SW 1271 (cell line): Measurements from ENCODE around the gene OR5B12.
"Not testable (repeated sequence)": the region's sequence is repeated elsewhere in the genome, so short reads cannot be mapped to it uniquely, and the experiment has no call there.

Experiments used
- DNase-seq, 2 experiments: peaks; one replicate each; lab custom pipeline; 2025; lab: John Stamatoyannopoulos, UW

The OR5B12 gene

DNA sequence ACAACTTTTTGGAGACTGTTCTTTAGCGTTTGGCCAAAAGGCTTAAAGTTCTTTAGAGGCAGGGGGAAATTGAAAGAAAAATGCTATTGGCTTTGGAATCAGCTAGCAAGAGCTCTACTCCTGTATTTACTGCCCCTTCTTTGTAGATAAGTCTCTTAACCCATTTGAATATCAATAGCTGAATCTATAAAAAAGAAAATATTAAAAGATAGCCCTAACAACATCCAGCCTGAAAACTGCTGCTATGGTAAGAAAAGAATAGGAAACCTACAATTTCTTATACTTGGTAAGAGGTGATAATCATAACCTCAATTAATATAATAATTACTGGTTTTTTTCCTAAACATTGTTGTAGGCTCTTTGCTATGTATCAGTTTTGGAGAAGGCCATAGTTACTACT is at the start of gene OR5B12:
OR5B12 (minus strand) TSS at position 101 of the 400 bp plus-strand sequence. CDS start 2,085 bp downstream, outside the sequence.
- DNase-seq: no peak

DNA sequence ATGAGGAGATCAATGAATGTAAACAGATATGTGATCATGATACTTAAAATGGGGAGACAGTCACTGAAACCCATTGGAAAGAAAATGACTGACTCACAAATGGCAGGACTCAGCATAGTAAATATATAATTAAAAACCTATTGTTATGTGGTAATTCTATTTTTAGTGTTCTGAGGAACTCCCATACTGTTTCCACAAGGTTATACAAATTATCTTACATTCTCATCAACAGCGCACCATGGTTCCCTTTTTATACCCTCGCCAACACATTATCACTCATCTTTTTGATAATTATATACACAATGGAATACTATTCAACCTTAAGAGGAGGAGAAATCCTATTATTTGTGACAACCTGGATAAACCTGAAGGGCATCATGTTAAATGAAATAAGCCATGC is 48.8 kb upstream of the OR5B12 start:
- DNase-seq: no peak

DNA sequence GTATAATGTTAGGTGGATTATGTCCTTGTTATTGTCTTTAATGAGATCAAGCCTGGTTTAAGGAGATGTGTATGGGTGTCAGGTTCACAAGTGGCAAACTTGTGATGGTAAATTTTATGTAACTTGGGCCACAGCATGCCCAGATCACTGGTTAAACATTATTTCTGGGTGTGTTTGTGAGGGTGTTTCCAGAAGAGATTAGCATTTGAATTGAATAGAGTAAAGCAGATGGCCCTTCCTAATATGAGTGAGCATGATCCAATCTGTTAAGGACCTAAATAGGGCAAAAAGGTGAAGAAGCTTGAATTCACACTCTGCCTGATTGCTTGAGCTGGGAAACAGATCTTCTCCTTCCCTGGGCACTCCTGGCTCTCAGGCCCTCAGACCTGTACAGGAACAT is 45.1 kb upstream of the OR5B12 start:
- DNase-seq: no peak

- DNase-seq: no peak
Observed at GRCh38 chr11:58485961-58486360, 43.9 kb upstream of the OR5B12 start.

DNA sequence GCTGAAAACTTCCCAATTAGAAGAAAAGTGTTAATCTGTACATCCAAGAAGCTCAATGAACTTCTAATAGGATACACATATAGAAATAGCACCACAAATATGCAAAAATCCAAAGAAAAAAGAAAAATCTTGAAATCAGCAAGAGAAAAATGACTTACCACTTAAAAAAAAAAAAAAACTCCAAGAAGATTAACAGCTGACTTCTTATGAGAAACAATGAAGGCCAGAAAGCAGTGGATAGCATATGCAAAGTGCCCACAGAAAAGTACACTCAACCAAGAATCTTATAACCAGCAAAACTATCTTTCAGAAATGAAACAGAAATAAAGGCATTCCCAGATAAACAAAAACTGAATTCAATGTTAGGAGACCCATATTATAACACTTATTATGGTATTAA is 29.9 kb upstream of the OR5B12 start:
- peak in 1 of 2 experiments; percentile 4 for DNase-seq

DNA sequence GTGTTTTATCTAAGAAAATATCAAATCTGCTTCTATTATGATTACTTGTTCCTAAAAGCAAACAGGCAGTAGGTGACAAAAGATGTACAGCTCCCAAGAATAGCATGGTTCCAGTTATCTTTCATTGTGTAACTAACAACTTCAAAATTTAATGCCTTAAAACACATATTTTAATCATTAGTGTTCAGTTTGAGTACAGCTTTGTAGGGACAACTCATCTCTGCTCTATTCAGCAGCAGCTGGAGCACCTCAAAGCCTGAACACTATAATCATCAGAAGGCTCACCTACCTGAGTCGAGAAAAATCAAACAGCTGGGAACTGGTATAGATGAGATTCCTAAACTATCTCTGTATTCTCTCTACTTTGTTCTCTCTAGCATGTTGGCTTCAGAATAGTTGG is 24.3 kb upstream of the OR5B12 start:
- no peak for DNase-seq

DNA sequence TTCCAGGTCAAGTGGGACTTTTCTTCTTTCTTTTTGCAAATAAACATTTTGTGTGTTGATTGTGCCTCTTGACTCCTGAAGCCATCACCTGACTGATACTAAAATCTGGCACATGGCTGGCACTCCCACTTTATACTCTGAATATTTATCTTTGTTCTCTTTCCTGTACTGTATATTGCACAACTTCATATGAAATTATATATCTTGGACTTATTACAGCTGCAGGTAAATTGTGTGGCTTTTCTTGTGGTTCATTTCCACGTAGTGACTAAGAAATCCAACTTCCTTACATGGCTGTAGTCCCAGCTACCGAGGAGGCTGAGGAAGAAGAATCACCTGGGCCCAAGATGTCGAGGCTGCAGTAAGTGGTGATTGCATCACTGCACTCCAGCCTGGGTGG is 23.7 kb upstream of the OR5B12 start:
- no peak for DNase-seq

DNA sequence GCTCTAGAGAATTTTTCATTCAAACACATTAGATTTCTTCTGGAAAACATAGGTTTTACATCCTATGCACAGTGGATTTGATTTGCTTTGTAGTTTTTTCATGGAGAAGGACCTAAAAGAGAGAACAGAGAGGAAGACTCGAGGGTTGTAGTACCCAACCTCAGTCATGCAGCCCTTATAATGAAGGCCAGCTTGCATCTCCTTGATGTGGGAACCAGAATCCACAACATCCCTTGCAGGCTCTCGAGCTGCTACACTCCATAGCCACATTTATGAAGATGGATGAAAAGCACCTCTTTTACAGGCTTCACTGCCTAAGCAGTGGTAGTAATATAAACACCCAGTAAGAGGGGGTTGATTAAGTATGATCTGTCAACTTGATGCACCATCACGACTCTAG is 9.5 kb upstream of the OR5B12 start:
- no peak for DNase-seq

DNA sequence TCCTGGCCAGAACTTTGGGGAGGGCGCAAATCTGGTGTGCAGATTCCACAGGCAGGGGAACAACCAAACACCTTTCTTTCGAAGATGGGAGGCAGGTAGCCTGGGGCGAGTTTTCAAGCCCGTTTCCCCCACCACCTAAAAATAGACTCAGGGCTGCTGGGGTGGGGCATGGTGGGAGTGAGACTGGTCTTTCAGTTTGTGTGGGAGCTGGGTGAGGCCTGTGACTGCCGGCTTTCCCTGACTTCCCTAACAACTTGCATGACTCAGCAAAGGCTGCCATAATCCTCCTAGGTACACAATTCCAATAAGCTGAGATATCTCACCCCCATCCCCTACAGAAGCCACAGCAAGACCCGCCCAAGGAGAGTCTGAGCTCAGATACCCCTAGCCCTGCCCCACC is 4.3 kb upstream of the OR5B12 start:
- no peak for DNase-seq

DNA sequence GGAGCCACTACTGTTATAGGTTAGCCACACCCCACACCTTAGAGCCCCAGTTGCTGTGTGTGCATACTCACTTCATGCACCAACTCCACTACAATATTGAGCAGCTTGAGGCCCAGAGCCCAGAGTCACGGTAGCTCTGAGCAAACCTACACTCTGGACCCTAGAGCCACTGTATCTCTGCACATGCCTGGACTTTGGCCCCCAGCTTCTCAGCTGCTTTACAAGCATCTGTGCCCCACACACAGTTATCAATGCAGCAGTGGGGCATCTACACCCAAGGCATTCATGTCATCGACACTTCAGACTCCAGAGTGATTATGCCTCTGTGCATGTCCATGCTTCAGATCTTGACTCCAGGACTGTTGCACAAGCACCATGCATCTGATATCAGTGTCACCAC is 2.3 kb upstream of the OR5B12 start:
- DNase-seq: no peak

- no peak for DNase-seq
Observed at GRCh38 chr11:58438486-58438885, 3.5 kb downstream of the OR5B12 start.

DNA sequence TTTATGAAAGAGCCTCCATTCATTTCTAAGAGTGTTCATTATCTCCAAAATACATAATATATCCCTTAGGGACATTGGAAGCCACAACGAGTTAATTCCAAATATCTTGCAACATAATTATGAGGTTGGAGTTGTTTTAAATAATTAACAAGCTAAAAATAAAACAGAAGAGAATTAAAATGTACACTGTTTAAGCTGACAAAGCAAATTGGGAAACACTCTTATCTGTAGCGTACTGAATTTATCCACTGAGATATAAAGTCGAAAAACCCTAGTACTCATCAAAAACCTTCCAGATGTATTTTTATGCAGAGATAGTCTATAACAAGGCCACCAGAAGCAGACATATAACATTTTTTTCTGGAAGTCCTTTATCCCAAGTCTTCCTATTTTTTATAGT is 7.8 kb downstream of the OR5B12 start:
- DNase-seq: no peak

GRCh38 chr11:58433638-58434203 is 8.3 kb downstream of the OR5B12 start:
- DNase-seq: no peak

GRCh38 chr11:58429273-58429672 is 12.8 kb downstream of the OR5B12 start:
- DNase-seq: no peak

- DNase-seq: no peak
Observed at GRCh38 chr11:58428021-58428420, 14.0 kb downstream of the OR5B12 start, which contains the start of gene OR5B2. Gene OR5B2, minus strand, starts transcription at chr11:58428121. Its CDS starts 4,860 bp downstream, at chr11:58423261.

GRCh38 chr11:58406774-58407173 is 35.3 kb downstream of the OR5B12 start, which contains the start of gene OR5B3:
Gene OR5B3, minus strand, starts transcription at chr11:58406874. Its CDS starts 3,465 bp downstream, at chr11:58403409.
- no peak for DNase-seq

DNA sequence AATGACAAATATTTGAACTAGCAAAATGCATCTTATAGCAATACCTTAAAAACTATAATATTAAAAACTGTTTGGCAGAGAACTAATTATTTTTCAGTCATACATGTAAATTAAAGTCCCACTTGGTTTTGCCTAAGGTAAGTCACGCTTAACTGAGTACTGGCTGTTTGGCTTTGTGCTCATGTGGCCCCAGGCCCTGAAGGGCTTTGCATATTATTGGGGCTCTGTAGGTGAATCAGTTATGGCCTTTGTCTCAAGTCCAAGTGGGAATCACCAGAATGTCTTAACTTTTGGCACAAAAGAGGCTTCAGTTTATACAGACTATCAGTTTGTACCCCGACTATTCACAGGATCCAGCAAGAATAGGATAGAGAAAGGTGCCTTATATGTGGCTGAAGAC is 42.4 kb downstream of the OR5B12 start:
- DNase-seq: not testable (repeated sequence)

- no peak for DNase-seq
Observed at GRCh38 chr11:58395581-58395980, 46.5 kb downstream of the OR5B12 start.

GRCh38 chr11:58394195-58394594 is 47.8 kb downstream of the OR5B12 start:
- peak; percentile 36 to 80 for DNase-seq

- DNase-seq: no peak
Observed at GRCh38 chr11:58392746-58393145, 49.3 kb downstream of the OR5B12 start.

DNA sequence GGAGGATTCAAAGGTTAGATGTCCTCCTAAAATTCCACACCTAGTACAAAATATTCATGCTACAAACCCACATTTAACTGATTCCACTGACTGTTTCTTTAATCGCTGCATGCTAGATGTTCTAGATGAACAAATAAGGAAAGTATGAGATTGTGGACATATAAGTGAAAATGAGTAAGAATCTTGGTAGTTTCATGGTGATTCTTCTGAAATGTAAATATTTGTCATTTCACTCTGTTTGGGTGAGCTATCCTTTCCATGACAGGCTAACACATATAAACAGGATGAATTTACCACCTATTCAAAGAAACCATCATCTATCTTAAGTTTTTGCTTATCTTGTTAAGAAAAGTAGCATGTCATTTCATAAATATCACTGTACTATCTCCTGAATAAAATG is 50.2 kb downstream of the OR5B12 start:
- DNase-seq: no peak

- no peak for DNase-seq
Observed at GRCh38 chr11:58390551-58391063, 51.4 kb downstream of the OR5B12 start.
